MM.1S (cell line): ENCODE data around the gene SLC26A11.

Source experiments
- DNase-seq: peaks from one replicate; pipeline ENCODE4 v3.0.0-alpha.2; 2015
- H2AFZ ChIP-seq: fragments of 300-600 bp; sonication (generic); 2 replicates; pipeline ENCODE4 v1.6.0; 2016; ENCODE audit warnings: antibody characterized with exemption, low read length
- H3F3A ChIP-seq: fragments of 300-600 bp; sonication (generic); 2 replicates; pipeline ENCODE4 v1.6.1; 2016; ENCODE audit warnings: mild to moderate bottlenecking, antibody characterized with exemption, low read length, moderate library complexity, mixed read lengths; ENCODE audit not compliant: insufficient read depth
- H3K27ac ChIP-seq: fragments of 300-600 bp; sonication (generic); 2 replicates; pipeline ENCODE4 v1.5.1; 2016; ENCODE audit warnings: mild to moderate bottlenecking, low read length
- H3K27me3 ChIP-seq: fragments of 300-600 bp; sonication (generic); replicated peaks from 2 replicates; pipeline ENCODE4 v1.6.0; 2016; ENCODE audit warnings: low read length; ENCODE audit not compliant: insufficient read depth
- H3K36me3 ChIP-seq: fragments of 300-600 bp; sonication (generic); replicated peaks from 2 replicates; pipeline ENCODE4 v1.6.1; 2016; ENCODE audit warnings: mild to moderate bottlenecking, low read length, mixed read lengths; ENCODE audit not compliant: insufficient read depth
- H3K4me1 ChIP-seq: fragments of 300-600 bp; sonication (generic); 2 replicates; pipeline ENCODE4 v1.6.1; 2016; ENCODE audit warnings: low read length, mixed read lengths
- H3K4me2 ChIP-seq: fragments of 300-600 bp; sonication (generic); 2 replicates; pipeline ENCODE4 v1.6.0; 2016; ENCODE audit warnings: low read depth, low read length
- H3K4me3 ChIP-seq: fragments of 300-600 bp; sonication (generic); 2 replicates; pipeline ENCODE4 v1.5.1; 2016; ENCODE audit warnings: low read length, mixed read lengths
- H3K79me2 ChIP-seq: fragments of 300-600 bp; sonication (generic); 2 replicates; pipeline ENCODE4 v1.6.1; 2016; ENCODE audit warnings: mixed run types, low read length, mixed read lengths
- H3K9ac ChIP-seq: fragments of 300-600 bp; sonication (generic); 2 replicates; pipeline ENCODE4 v1.6.1; 2016; ENCODE audit warnings: low read length, mixed read lengths
- H3K9me2 ChIP-seq: fragments of 300-600 bp; sonication (generic); replicated peaks from 2 replicates; pipeline ENCODE4 v1.6.1; 2016; ENCODE audit warnings: mild to moderate bottlenecking, low read length, mixed read lengths; ENCODE audit not compliant: insufficient read depth
- H3K9me3 ChIP-seq: fragments of 300-600 bp; sonication (generic); replicated peaks from 2 replicates; pipeline ENCODE4 v1.6.1; 2016; ENCODE audit warnings: mild to moderate bottlenecking, low read length, mixed read lengths; ENCODE audit not compliant: insufficient read depth
- H4K20me1 ChIP-seq: fragments of 300-600 bp; sonication (generic); 2 replicates; pipeline ENCODE4 v1.6.1; 2016; ENCODE audit warnings: mild to moderate bottlenecking, low read length, moderate library complexity, mixed read lengths; ENCODE audit not compliant: insufficient read depth
- EZH2 ChIP-seq: fragments of 300-600 bp; sonication (generic); optimal IDR thresholded peaks from 2 replicates; pipeline ENCODE3; 2017; ENCODE audit warnings: low read depth, mild to moderate bottlenecking, antibody characterized with exemption, low read length, mixed read lengths
- EZH2phosphoT487 ChIP-seq: fragments of 300-600 bp; sonication (generic); IDR thresholded peaks from 2 replicates; pipeline ENCODE4 v1.6.1; 2018; ENCODE audit warnings: antibody characterized with exemption, low read length
- TF ChIP-seq, protein P1 (sequence below): fragments of 300-600 bp; sonication (generic); IDR thresholded peaks from 2 replicates; pipeline ENCODE4 v1.5.1; 2016; ENCODE audit warnings: antibody characterized with exemption, low read length, mixed read lengths

Gene SLC26A11

DNA sequence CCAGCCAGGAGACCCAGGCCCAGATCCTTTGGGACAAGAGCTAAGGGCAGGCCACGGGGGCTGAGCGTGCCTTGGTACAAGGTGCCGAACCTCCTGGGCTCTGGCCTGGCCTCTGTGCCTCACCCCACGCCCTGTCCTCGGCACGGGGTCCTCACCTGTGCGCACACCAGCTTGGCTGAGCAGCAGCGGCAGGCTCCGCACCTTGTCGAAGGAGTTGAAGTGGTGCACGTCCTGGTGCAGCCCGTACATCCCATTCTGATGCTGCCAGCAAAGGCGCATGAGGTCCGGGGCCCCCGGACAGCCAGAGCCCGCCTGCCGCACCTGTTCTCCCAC, 5.4 kb upstream of the SLC26A11 start:
- Histone ChIP-seq H3K27me3 (no peaks in the 10 kb centered on the region), H2AFZ (no peak overlapping the region), H3K9me2 (no peaks in the 10 kb centered on the region), H3K4me2 (no peak overlapping the region), H3K27ac (no peak overlapping the region), H3F3A (peaks cover 8% of the 10 kb centered on the region), H4K20me1 (no peaks in the 10 kb centered on the region), H3K4me3 (no peak overlapping the region), H3K9ac (no peak overlapping the region), H3K36me3 (no peaks in the 10 kb centered on the region), H3K4me1 (peaks cover 7% of the 10 kb centered on the region), H3K79me2 (peaks cover 29% of the 10 kb centered on the region), H3K9me3 (no peaks in the 10 kb centered on the region)
- TF ChIP-seq, protein P1, sequence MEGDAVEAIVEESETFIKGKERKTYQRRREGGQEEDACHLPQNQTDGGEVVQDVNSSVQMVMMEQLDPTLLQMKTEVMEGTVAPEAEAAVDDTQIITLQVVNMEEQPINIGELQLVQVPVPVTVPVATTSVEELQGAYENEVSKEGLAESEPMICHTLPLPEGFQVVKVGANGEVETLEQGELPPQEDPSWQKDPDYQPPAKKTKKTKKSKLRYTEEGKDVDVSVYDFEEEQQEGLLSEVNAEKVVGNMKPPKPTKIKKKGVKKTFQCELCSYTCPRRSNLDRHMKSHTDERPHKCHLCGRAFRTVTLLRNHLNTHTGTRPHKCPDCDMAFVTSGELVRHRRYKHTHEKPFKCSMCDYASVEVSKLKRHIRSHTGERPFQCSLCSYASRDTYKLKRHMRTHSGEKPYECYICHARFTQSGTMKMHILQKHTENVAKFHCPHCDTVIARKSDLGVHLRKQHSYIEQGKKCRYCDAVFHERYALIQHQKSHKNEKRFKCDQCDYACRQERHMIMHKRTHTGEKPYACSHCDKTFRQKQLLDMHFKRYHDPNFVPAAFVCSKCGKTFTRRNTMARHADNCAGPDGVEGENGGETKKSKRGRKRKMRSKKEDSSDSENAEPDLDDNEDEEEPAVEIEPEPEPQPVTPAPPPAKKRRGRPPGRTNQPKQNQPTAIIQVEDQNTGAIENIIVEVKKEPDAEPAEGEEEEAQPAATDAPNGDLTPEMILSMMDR = no peak
- no peak for TF ChIP-seq EZH2phosphoT487
- TF ChIP-seq EZH2 = no peak
- no peak for DNase-seq

DNA sequence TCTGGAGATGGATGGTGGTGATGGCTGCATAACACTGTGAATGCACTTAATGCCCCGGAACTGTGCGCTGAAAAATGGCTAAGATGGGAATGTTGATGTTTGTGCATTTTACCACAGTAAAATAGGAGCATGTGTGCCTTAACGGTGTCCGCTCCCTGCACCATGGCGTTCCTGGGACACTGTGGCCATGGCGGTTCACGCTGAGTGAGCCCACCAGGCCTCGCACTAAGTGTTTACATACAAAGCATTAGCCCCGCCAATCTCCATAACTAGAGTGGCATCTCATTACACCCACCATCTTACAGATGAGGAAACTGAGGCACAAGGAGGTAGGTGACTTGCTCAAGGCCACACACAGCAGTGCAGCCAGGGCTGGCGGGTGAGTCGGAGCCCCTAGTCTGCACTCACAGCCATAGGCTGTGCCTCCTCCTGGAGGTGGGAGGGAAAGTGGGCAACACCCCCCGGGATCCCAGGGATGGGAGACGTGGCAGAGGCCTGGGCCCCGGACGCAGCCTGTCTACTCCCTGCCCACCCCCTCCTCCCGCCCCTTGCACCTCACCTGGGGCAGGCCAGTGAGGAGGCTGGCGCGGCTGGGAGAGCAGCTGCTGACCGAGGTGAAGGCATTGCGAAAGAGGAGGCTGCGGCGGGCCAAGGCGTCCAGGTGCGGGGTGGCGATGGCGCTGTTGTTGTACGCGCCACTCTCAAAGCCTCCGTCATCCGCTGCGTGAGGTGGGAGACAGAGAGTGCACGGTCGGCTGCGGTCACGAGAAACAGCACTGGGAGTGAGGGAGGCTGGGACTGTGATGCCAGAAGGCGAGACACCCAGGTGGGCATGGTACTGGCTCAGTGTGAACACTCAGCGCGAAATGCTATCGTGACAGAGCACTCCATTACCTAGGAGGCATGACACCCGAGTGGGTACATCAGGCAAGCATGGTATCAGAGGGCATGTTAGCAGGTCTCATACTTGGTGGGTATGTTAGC, 3.5 kb upstream of the SLC26A11 start:
- no peaks in the 10 kb centered on the region for H3K9me2 ChIP-seq
- H3K79me2 ChIP-seq = peaks cover 32% of the 10 kb centered on the region
- H4K20me1 ChIP-seq = no peaks in the 10 kb centered on the region
- H3K4me3 ChIP-seq = no peak overlapping the region
- no peaks in the 10 kb centered on the region for H3K36me3 ChIP-seq
- DNase-seq = no peak
- no peak overlapping the region for H3K4me2 ChIP-seq
- H3F3A ChIP-seq = peaks cover 10% of the 10 kb centered on the region
- TF ChIP-seq EZH2phosphoT487 = no peak
- no peak for TF ChIP-seq EZH2
- TF ChIP-seq, protein P1 = no peak
- no peaks in the 10 kb centered on the region for H3K9me3 ChIP-seq
- no peak overlapping the region for H2AFZ ChIP-seq
- H3K27me3 ChIP-seq = no peaks in the 10 kb centered on the region
- no peak overlapping the region for H3K27ac ChIP-seq
- no peak overlapping the region for H3K9ac ChIP-seq
- peaks cover 7% of the 10 kb centered on the region for H3K4me1 ChIP-seq

DNA sequence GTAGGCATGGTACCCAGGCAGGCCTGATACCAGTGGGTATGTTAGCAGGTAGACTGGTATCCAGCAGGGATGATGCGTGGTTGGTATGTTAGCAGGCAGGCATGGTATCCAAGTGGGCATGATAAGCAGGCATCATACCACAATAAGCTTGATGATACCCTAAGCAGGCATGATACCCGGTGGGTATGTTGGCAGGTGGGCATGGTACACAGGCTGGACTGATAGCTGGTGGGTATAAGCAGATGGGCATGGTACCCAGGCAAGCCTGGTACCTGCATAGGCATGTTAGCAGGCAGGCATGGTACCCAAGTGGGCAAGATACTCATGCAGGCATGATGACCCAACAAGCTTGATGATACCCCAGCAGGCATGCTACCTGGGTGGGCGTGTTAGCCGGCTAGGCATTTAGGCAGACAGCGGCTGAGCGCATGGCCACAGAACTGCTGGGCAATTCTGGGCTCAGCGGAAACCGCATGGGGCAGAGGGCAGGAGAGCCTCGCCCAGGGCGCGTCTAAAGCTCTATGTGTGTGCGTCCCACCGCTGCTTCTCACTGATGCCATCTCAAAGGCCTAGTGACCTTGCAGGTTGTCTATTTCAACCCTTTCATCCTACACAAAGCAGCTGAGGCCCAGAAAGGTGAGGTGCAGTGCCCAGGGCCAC, 2.4 kb upstream of the SLC26A11 start:
- Histone ChIP-seq H3K27me3 (no peaks in the 10 kb centered on the region), H3K36me3 (no peaks in the 10 kb centered on the region), H3K9me2 (no peaks in the 10 kb centered on the region), H3K4me3 (no peak overlapping the region), H2AFZ (no peak overlapping the region), H3K27ac (no peak overlapping the region), H3F3A (peaks cover 10% of the 10 kb centered on the region), H3K79me2 (peaks cover 32% of the 10 kb centered on the region), H3K9ac (no peak overlapping the region), H3K4me1 (peaks cover 7% of the 10 kb centered on the region), H3K4me2 (no peak overlapping the region), H4K20me1 (no peaks in the 10 kb centered on the region), H3K9me3 (no peaks in the 10 kb centered on the region)
- TF ChIP-seq EZH2phosphoT487 (no peak), EZH2 (no peak)
- TF ChIP-seq, protein P1 = no peak
- no peak for DNase-seq
